GM23338 (cell line): ENCODE data around the gene PLCG2. TPM values are rescaled to one million over a fixed set of nuclear protein-coding genes. Genes with fewer than 3 reads are reported as not detected.

Experiments used
- ATAC-seq: fragments of 200-7000 bp; cut with Tn5 transposase; 3 replicates; pipeline ENCODE4 v1.9.1; 2020
- DNase-seq: peaks from one replicate; pipeline ENCODE4 v3.0.0-alpha.2; 2015; ENCODE audit warnings: low spot score
- H2AFZ ChIP-seq: fragments of 200-600 bp; sonication (generic); 2 replicates; pipeline ENCODE4 v1.8.0; 2016; ENCODE audit warnings: antibody characterized with exemption, mild to moderate bottlenecking, moderate library complexity
- H3F3A ChIP-seq: fragments of 200-600 bp; sonication (generic); replicated peaks from 2 replicates; pipeline ENCODE4 v1.8.0; 2017; ENCODE audit warnings: antibody characterized with exemption, mixed run types, low read depth
- H3K27ac ChIP-seq: fragments of 200-600 bp; sonication (generic); 2 replicates; pipeline ENCODE4 v1.6.1; 2016; ENCODE audit warnings: low read depth
- H3K27me3 ChIP-seq: fragments of 200-600 bp; sonication (generic); 2 replicates; pipeline ENCODE4 v1.8.0; 2016; ENCODE audit warnings: mild to moderate bottlenecking, mixed run types, moderate library complexity; ENCODE audit not compliant: insufficient read depth
- H3K36me3 ChIP-seq: fragments of 200-600 bp; sonication (generic); 2 replicates; pipeline ENCODE4 v1.8.0; 2016; ENCODE audit warnings: mild to moderate bottlenecking; ENCODE audit not compliant: insufficient read depth
- H3K4me1 ChIP-seq: fragments of 200-600 bp; sonication (generic); 2 replicates; pipeline ENCODE4 v1.8.0; 2016; ENCODE audit warnings: mild to moderate bottlenecking, moderate library complexity; ENCODE audit not compliant: insufficient read depth
- H3K4me2 ChIP-seq: fragments of 200-600 bp; sonication (generic); 2 replicates; pipeline ENCODE4 v1.7.1; 2017; ENCODE audit warnings: mixed run types
- H3K4me3 ChIP-seq: fragments of 200-600 bp; sonication (generic); 2 replicates; pipeline ENCODE4 v1.6.1; 2016; ENCODE audit warnings: mixed run types
- H3K79me2 ChIP-seq: fragments of 200-600 bp; sonication (generic); replicated peaks from 2 replicates; pipeline ENCODE4 v1.8.0; 2017; ENCODE audit warnings: mild to moderate bottlenecking; ENCODE audit not compliant: insufficient read depth
- H3K9me2 ChIP-seq: fragments of 200-600 bp; sonication (generic); 2 replicates; pipeline ENCODE4 v1.8.0; 2017; ENCODE audit not compliant: insufficient read depth
- H4K20me1 ChIP-seq: fragments of 200-600 bp; sonication (generic); replicated peaks from 2 replicates; pipeline ENCODE4 v1.8.0; 2017; ENCODE audit warnings: mild to moderate bottlenecking; ENCODE audit not compliant: insufficient read depth
- H3K27ac Mint-ChIP-seq: 2 replicates; pipeline ENCODE4 v1.8.0; 2020; ENCODE audit warnings: inconsistent platforms, mild to moderate bottlenecking, moderate library complexity, mixed read lengths
- H3K27me3 Mint-ChIP-seq: 3 replicates; pipeline ENCODE4 v1.8.0; 2022; ENCODE audit warnings: low read depth, mild to moderate bottlenecking, moderate library complexity, mixed read lengths, inconsistent platforms; ENCODE audit not compliant: insufficient read depth, poor library complexity
- H3K36me3 Mint-ChIP-seq: 3 replicates; pipeline ENCODE4 v1.8.0; 2021; ENCODE audit warnings: low read depth, mild to moderate bottlenecking, inconsistent platforms, moderate library complexity, mixed read lengths
- H3K4me1 Mint-ChIP-seq: 3 replicates; pipeline ENCODE4 v1.8.0; 2020; ENCODE audit warnings: mild to moderate bottlenecking, inconsistent platforms, mixed read lengths
- H3K4me3 Mint-ChIP-seq: 3 replicates; pipeline ENCODE4 v1.8.0; 2021; ENCODE audit warnings: moderate library complexity, mild to moderate bottlenecking, inconsistent platforms, mixed read lengths
- H3K9me3 Mint-ChIP-seq: 3 replicates; pipeline ENCODE4 v1.8.0; 2020; ENCODE audit warnings: moderate library complexity, mild to moderate bottlenecking, inconsistent platforms, mixed read lengths
- CREB1 ChIP-seq: fragments of 250-450 bp; sonication (Bioruptor Pico); IDR thresholded peaks from 2 replicates; pipeline ENCODE4 v1.5.0; 2020; ENCODE audit warnings: low read depth, mild to moderate bottlenecking, moderate library complexity
- EZH2 ChIP-seq: fragments of 200-600 bp; sonication (generic); IDR thresholded peaks from one replicate; pipeline ENCODE4 v1.8.0; 2017; ENCODE audit warnings: antibody characterized with exemption, mild to moderate bottlenecking, low read depth; ENCODE audit not compliant: unreplicated experiment
- NANOG ChIP-seq: IDR thresholded peaks from 2 replicates; pipeline ENCODE4 v1.6.1; 2016; ENCODE audit warnings: antibody characterized with exemption, borderline replicate concordance
- STAT1 ChIP-seq: IDR thresholded peaks from one replicate; pipeline ENCODE4 v1.6.1; 2016; ENCODE audit warnings: antibody characterized with exemption; ENCODE audit not compliant: unreplicated experiment
- ZNF331 ChIP-seq: fragments of 250-450 bp; sonication (Bioruptor Pico); IDR thresholded peaks from 2 replicates; pipeline ENCODE4 v1.5.0; 2020; ENCODE audit warnings: low read depth, mild to moderate bottlenecking, moderate library complexity
- polyA plus RNA-seq: library from polyadenylated mRNA; unstranded; fragments of >200 nt; fragmentation: Nextera tagmentation; extraction: Ambion mirVana; gene quantifications from 2 replicates; pipeline ENCODE4 v1.2.1, GENCODE V29; 2016
- total RNA-seq: library from RNA; depleted of rRNA; stranded (reverse); fragments of >200 nt; shearing (Covaris generic); gene quantifications from 2 replicates; pipeline ENCODE4 v1.2.3, GENCODE V29; 2014
- TF ChIP-seq, protein P1 (sequence below): fragments of 250-450 bp; sonication (Bioruptor Pico); IDR thresholded peaks from 2 replicates; pipeline ENCODE4 v1.5.0; 2020; ENCODE audit warnings: mild to moderate bottlenecking, moderate library complexity
- TF ChIP-seq, protein P2 (sequence below), 2 experiments: fragments of 200-600 bp in 1 of 2; sonication (generic) in 1 of 2; conservative IDR thresholded peaks; 2 replicates each; pipeline versions ENCODE4 v1.5.1 to v1.6.1; 2016 to 2017; ENCODE audit warnings: antibody characterized with exemption in 2 of 2, low read depth in 2 of 2, mild to moderate bottlenecking in 2 of 2, moderate library complexity in 1 of 2
- TF ChIP-seq, protein P3 (sequence below): IDR thresholded peaks from one replicate; pipeline ENCODE4 v1.6.1; 2018; ENCODE audit warnings: antibody characterized with exemption; ENCODE audit not compliant: unreplicated experiment

The PLCG2 gene
- total and polyA plus RNA-seq, 2 experiments from 2014 or later = 2.4 to 5.9 TPM

DNA sequence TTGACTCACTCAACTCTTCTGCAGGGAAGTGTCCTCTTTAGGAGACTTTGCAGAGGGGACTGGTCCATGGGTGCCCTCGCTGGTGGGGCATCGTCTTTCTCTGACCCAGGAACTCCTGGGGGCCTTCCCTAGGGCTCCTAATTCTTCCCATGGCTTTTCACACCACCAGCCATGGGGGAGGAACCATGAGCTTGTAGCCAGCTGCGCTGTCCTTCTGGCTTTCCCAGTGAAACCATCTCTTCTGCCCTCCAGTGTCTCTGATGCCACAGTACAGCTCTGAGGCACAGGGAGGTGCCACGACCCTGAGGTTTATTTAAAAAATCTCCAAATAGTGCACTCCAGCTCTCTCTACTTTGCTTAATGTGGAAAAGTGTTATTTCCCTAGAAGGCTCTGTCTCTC is 153.6 kb downstream of the PLCG2 start:
- DNase-seq (peak; percentile 31), ATAC-seq (peak; percentile 57)

DNA sequence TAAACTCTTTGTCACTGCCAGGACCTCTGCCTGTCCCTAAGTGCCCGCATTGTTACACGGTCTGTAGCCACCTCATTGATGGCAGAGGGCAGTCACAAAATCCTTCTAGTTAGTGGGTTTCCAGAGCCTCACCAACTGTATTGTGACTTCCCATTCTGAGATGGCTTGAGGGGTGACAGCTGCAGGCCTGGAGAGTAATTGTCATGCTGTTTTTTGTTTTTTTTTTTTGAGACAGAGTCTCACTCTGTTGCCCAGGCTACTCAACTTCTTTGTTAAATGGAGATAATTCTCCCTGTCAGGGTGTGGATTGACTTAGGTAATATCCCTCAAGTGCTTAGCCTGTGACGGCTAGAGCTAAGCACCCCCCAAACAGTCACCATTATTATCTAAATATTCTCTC is 154.3 kb downstream of the PLCG2 start:
- H3K4me1 ChIP-seq = no peaks in the 10 kb centered on the region
- no peaks in the 10 kb centered on the region; the same call in 2 of the 3 replicates for H3K36me3 Mint-ChIP-seq
- peaks cover 8% of the 10 kb centered on the region for H3K4me1 Mint-ChIP-seq
- H3K4me3 Mint-ChIP-seq = no peak overlapping the region
- no peak overlapping the region for H3K27ac Mint-ChIP-seq
- H3K27ac ChIP-seq = no peak overlapping the region
- no peaks in the 10 kb centered on the region for H4K20me1 ChIP-seq
- no peaks in the 10 kb centered on the region for H3F3A ChIP-seq
- no peaks in the 10 kb centered on the region for H3K9me2 ChIP-seq
- no peak overlapping the region for H3K4me2 ChIP-seq
- no peak overlapping the region for H2AFZ ChIP-seq
- H3K27me3 Mint-ChIP-seq = peaks cover 10% of the 10 kb centered on the region
- H3K9me3 Mint-ChIP-seq = no peaks in the 10 kb centered on the region
- no peak for ATAC-seq
- no peak overlapping the region for H3K4me3 ChIP-seq
- no peaks in the 10 kb centered on the region for H3K27me3 ChIP-seq
- H3K36me3 ChIP-seq = no peaks in the 10 kb centered on the region
- DNase-seq = no peak
- no peaks in the 10 kb centered on the region for H3K79me2 ChIP-seq
- TF ChIP-seq, protein P1, sequence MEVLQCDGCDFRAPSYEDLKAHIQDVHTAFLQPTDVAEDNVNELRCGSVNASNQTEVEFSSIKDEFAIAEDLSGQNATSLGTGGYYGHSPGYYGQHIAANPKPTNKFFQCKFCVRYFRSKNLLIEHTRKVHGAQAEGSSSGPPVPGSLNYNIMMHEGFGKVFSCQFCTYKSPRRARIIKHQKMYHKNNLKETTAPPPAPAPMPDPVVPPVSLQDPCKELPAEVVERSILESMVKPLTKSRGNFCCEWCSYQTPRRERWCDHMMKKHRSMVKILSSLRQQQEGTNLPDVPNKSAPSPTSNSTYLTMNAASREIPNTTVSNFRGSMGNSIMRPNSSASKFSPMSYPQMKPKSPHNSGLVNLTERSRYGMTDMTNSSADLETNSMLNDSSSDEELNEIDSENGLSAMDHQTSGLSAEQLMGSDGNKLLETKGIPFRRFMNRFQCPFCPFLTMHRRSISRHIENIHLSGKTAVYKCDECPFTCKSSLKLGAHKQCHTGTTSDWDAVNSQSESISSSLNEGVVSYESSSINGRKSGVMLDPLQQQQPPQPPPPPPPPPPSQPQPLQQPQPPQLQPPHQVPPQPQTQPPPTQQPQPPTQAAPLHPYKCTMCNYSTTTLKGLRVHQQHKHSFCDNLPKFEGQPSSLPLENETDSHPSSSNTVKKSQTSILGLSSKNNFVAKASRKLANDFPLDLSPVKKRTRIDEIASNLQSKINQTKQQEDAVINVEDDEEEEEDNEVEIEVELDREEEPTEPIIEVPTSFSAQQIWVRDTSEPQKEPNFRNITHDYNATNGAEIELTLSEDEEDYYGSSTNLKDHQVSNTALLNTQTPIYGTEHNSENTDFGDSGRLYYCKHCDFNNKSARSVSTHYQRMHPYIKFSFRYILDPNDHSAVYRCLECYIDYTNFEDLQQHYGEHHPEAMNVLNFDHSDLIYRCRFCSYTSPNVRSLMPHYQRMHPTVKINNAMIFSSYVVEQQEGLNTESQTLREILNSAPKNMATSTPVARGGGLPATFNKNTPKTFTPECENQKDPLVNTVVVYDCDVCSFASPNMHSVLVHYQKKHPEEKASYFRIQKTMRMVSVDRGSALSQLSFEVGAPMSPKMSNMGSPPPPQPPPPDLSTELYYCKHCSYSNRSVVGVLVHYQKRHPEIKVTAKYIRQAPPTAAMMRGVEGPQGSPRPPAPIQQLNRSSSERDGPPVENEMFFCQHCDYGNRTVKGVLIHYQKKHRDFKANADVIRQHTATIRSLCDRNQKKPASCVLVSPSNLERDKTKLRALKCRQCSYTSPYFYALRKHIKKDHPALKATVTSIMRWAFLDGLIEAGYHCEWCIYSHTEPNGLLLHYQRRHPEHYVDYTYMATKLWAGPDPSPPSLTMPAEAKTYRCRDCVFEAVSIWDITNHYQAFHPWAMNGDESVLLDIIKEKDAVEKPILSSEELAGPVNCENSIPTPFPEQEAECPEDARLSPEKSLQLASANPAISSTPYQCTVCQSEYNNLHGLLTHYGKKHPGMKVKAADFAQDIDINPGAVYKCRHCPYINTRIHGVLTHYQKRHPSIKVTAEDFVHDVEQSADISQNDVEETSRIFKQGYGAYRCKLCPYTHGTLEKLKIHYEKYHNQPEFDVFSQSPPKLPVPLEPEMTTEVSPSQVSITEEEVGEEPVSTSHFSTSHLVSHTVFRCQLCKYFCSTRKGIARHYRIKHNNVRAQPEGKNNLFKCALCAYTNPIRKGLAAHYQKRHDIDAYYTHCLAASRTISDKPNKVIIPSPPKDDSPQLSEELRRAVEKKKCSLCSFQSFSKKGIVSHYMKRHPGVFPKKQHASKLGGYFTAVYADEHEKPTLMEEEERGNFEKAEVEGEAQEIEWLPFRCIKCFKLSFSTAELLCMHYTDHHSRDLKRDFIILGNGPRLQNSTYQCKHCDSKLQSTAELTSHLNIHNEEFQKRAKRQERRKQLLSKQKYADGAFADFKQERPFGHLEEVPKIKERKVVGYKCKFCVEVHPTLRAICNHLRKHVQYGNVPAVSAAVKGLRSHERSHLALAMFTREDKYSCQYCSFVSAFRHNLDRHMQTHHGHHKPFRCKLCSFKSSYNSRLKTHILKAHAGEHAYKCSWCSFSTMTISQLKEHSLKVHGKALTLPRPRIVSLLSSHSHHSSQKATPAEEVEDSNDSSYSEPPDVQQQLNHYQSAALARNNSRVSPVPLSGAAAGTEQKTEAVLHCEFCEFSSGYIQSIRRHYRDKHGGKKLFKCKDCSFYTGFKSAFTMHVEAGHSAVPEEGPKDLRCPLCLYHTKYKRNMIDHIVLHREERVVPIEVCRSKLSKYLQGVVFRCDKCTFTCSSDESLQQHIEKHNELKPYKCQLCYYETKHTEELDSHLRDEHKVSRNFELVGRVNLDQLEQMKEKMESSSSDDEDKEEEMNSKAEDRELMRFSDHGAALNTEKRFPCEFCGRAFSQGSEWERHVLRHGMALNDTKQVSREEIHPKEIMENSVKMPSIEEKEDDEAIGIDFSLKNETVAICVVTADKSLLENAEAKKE (CRISPR knock-in tag) = no peak
- TF ChIP-seq STAT1 (no peak), CREB1 (CRISPR knock-in tag) (no peak)

More for the DNA sequence above, 153.6 kb downstream of the PLCG2 start:
- no peaks in the 10 kb centered on the region for H4K20me1 ChIP-seq
- no peaks in the 10 kb centered on the region for H3F3A ChIP-seq
- no peaks in the 10 kb centered on the region; the same call in 2 of the 3 replicates for H3K36me3 Mint-ChIP-seq
- H3K27me3 Mint-ChIP-seq = peaks cover 10% of the 10 kb centered on the region
- no peaks in the 10 kb centered on the region for H3K4me1 ChIP-seq
- H3K9me2 ChIP-seq = no peaks in the 10 kb centered on the region
- H3K36me3 ChIP-seq = no peaks in the 10 kb centered on the region
- no peaks in the 10 kb centered on the region for H3K9me3 Mint-ChIP-seq
- H2AFZ ChIP-seq = no peak overlapping the region
- no peaks in the 10 kb centered on the region for H3K27me3 ChIP-seq
- no peak overlapping the region for H3K27ac ChIP-seq
- H3K27ac Mint-ChIP-seq = no peak overlapping the region
- H3K4me3 Mint-ChIP-seq = no peak overlapping the region
- H3K4me2 ChIP-seq = no peak overlapping the region
- TF ChIP-seq, protein P2, sequence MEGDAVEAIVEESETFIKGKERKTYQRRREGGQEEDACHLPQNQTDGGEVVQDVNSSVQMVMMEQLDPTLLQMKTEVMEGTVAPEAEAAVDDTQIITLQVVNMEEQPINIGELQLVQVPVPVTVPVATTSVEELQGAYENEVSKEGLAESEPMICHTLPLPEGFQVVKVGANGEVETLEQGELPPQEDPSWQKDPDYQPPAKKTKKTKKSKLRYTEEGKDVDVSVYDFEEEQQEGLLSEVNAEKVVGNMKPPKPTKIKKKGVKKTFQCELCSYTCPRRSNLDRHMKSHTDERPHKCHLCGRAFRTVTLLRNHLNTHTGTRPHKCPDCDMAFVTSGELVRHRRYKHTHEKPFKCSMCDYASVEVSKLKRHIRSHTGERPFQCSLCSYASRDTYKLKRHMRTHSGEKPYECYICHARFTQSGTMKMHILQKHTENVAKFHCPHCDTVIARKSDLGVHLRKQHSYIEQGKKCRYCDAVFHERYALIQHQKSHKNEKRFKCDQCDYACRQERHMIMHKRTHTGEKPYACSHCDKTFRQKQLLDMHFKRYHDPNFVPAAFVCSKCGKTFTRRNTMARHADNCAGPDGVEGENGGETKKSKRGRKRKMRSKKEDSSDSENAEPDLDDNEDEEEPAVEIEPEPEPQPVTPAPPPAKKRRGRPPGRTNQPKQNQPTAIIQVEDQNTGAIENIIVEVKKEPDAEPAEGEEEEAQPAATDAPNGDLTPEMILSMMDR (conservative IDR thresholded peaks at IDR 0.05; ENCODE audit: low read depth in 2 of 2) = peak; percentile 16 to 25; a peak in 1 of 4 replicates
- TF ChIP-seq NANOG = no peak
- TF ChIP-seq EZH2 = no peak
- no peak for TF ChIP-seq CREB1 (CRISPR knock-in tag)
- TF ChIP-seq, protein P3, sequence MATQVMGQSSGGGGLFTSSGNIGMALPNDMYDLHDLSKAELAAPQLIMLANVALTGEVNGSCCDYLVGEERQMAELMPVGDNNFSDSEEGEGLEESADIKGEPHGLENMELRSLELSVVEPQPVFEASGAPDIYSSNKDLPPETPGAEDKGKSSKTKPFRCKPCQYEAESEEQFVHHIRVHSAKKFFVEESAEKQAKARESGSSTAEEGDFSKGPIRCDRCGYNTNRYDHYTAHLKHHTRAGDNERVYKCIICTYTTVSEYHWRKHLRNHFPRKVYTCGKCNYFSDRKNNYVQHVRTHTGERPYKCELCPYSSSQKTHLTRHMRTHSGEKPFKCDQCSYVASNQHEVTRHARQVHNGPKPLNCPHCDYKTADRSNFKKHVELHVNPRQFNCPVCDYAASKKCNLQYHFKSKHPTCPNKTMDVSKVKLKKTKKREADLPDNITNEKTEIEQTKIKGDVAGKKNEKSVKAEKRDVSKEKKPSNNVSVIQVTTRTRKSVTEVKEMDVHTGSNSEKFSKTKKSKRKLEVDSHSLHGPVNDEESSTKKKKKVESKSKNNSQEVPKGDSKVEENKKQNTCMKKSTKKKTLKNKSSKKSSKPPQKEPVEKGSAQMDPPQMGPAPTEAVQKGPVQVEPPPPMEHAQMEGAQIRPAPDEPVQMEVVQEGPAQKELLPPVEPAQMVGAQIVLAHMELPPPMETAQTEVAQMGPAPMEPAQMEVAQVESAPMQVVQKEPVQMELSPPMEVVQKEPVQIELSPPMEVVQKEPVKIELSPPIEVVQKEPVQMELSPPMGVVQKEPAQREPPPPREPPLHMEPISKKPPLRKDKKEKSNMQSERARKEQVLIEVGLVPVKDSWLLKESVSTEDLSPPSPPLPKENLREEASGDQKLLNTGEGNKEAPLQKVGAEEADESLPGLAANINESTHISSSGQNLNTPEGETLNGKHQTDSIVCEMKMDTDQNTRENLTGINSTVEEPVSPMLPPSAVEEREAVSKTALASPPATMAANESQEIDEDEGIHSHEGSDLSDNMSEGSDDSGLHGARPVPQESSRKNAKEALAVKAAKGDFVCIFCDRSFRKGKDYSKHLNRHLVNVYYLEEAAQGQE = no peak
- no peak for TF ChIP-seq ZNF331 (CRISPR knock-in tag)
- peaks cover 5% of the 10 kb centered on the region for H3K4me1 Mint-ChIP-seq
- no peak overlapping the region for H3K4me3 ChIP-seq
- H3K79me2 ChIP-seq = no peaks in the 10 kb centered on the region
